GM12878 (cell line): ENCODE data around the gene CSNK1G3. TPM values are rescaled to one million over a fixed set of nuclear protein-coding genes. Genes with fewer than 3 reads are reported as not detected.

ENCODE experiments used
- ATAC-seq: fragments of 200-7000 bp; cut with Tn5 transposase; 3 replicates; pipeline ENCODE4 v1.9.1; 2020; ENCODE audit warnings: mild to moderate bottlenecking, moderate library complexity
- BruUV-seq: library from RNA; stranded (reverse); fragments of 400-500 nt; replicated peaks from 2 replicates; lab custom pipeline; 2021; lab: Mats Ljungman, UMichigan
- CTCF ChIA-PET: fragments of 300-600 bp; sonication (Branson Sonifier 250); formaldehyde crosslinking; extraction: SDS; loops from one replicate; lab custom pipeline; 2021; ENCODE audit warnings: inconsistent platforms; lab: Yijun Ruan, JAX
- POLR2A ChIA-PET: fragments of 350-600 bp; formaldehyde crosslinking; extraction: SDS; loops from one replicate; lab custom pipeline; 2021; ENCODE audit warnings: inconsistent platforms; lab: Charles Lee
- RAD21 ChIA-PET: fragments of 300-600 bp; sonication (Branson Sonifier 250); formaldehyde crosslinking; loops from one replicate; lab custom pipeline; 2023; ENCODE audit warnings: antibody characterized with exemption; ENCODE audit not compliant: unreplicated experiment; lab: Charles Lee
- SMC1A ChIA-PET: fragments of 300-600 bp; sonication (Branson Sonifier 250); formaldehyde crosslinking; loops from one replicate; lab custom pipeline; 2023; ENCODE audit not compliant: unreplicated experiment, uncharacterized antibody; lab: Charles Lee
- DNase-seq: peaks from one replicate; pipeline ENCODE4 v3.0.0-alpha.2; 2011; ENCODE audit warnings: low read depth, low spot score
- FAIRE-seq: peaks from 3 replicates; lab custom pipeline; 2011; peaks lifted over from hg19 to GRCh38; lab: Jason Lieb, UNC
- H2AFZ ChIP-seq: 2 replicates; pipeline ENCODE4 v1.6.0; 2011; ENCODE audit warnings: low read depth, low read length, control low read depth; ENCODE audit not compliant: control insufficient read depth
- H3K27ac ChIP-seq: 2 replicates; pipeline ENCODE4 v1.5.1; 2011; ENCODE audit warnings: control low read depth; ENCODE audit not compliant: control insufficient read depth, insufficient read depth
- H3K27me3 ChIP-seq, 2 experiments: replicated peaks in 1 of 2; 2 replicates each; pipeline versions ENCODE4 v1.6.0 to v1.6.1; 2011; ENCODE audit warnings: low read length in 1 of 2; ENCODE audit not compliant: control insufficient read depth in 2 of 2, insufficient read depth in 2 of 2
- H3K36me3 ChIP-seq, 2 experiments: 2 replicates each; pipeline ENCODE4 v1.5.1; 2011; ENCODE audit warnings: low read length in 1 of 2; ENCODE audit not compliant: control insufficient read depth in 2 of 2, insufficient read depth in 2 of 2
- H3K4me1 ChIP-seq: 2 replicates; pipeline ENCODE4 v1.6.1; 2011; ENCODE audit warnings: mild to moderate bottlenecking, low read length, moderate library complexity, mixed read lengths; ENCODE audit not compliant: control insufficient read depth, insufficient read depth
- H3K4me2 ChIP-seq: 2 replicates; pipeline ENCODE4 v1.6.0; 2011; ENCODE audit warnings: control low read depth; ENCODE audit not compliant: control insufficient read depth, insufficient read depth
- H3K4me3 ChIP-seq: fragments of 200-600 bp; sonication (generic); 2 replicates; pipeline ENCODE4 v1.5.1; 2016
- H3K79me2 ChIP-seq: 2 replicates; pipeline ENCODE4 v1.6.0; 2011; ENCODE audit warnings: low read length; ENCODE audit not compliant: control insufficient read depth, insufficient read depth
- H3K9ac ChIP-seq: 2 replicates; pipeline ENCODE4 v1.8.0; 2011; ENCODE audit warnings: low read length, control low read depth, mixed read lengths; ENCODE audit not compliant: control insufficient read depth, insufficient read depth
- H3K9me3 ChIP-seq: replicated peaks from 3 replicates; pipeline ENCODE4 v1.5.1; 2011; ENCODE audit warnings: mild to moderate bottlenecking, low read length; ENCODE audit not compliant: control insufficient read depth, insufficient read depth
- H4K20me1 ChIP-seq: 2 replicates; pipeline ENCODE4 v1.6.0; 2011; ENCODE audit not compliant: control insufficient read depth, insufficient read depth
- BHLHE40 ChIP-seq, 2 experiments: fragments of 450-650 bp in 1 of 2; IDR thresholded peaks; 2 replicates each; pipeline ENCODE4 v1.6.1; 2011 to 2017; ENCODE audit warnings: low read depth in 2 of 2, borderline replicate concordance in 1 of 2, improper control_type of control experiment in 1 of 2, low read length in 1 of 2, mild to moderate bottlenecking in 1 of 2
- EZH2 ChIP-seq: IDR thresholded peaks from 2 replicates; pipeline ENCODE4 v1.6.1; 2012; ENCODE audit warnings: low read depth, mild to moderate bottlenecking, control low read depth, inconsistent platforms, low read length, borderline replicate concordance; ENCODE audit not compliant: control insufficient read depth
- FOXK2 ChIP-seq: fragments of 450-650 bp; IDR thresholded peaks from 2 replicates; pipeline ENCODE4 v1.6.1; 2017; ENCODE audit warnings: mild to moderate bottlenecking, moderate library complexity
- HDAC6 ChIP-seq: fragments of 200-600 bp; sonication (generic); IDR thresholded peaks from one replicate; pipeline ENCODE4 v1.8.0; 2017; ENCODE audit warnings: antibody characterized with exemption; ENCODE audit not compliant: unreplicated experiment
- MTA2 ChIP-seq: fragments of 450-650 bp; IDR thresholded peaks from 2 replicates; pipeline ENCODE4 v1.6.1; 2016; ENCODE audit warnings: low read depth, mild to moderate bottlenecking, moderate library complexity
- MXI1 ChIP-seq: fragments of 150-350 bp; IDR thresholded peaks from 2 replicates; pipeline ENCODE4 v1.6.1; 2011; ENCODE audit warnings: low read depth, mild to moderate bottlenecking, inconsistent platforms, low read length, improper control_type of control experiment
- RELA ChIP-seq: fragments of 450-650 bp; IDR thresholded peaks from 2 replicates; pipeline ENCODE4 v1.8.0; 2014; ENCODE audit warnings: borderline replicate concordance; ENCODE audit not compliant: partially characterized antibody
- SREBF1 ChIP-seq: IDR thresholded peaks from 2 replicates; pipeline ENCODE4 v1.6.1; 2012; ENCODE audit warnings: mild to moderate bottlenecking, low read length
- TBL1XR1 ChIP-seq: IDR thresholded peaks from 2 replicates; pipeline ENCODE4 v1.6.1; 2012; ENCODE audit warnings: low read depth, low read length, improper control_type of control experiment
- YBX1 ChIP-seq: fragments of 450-650 bp; IDR thresholded peaks from 2 replicates; pipeline ENCODE4 v1.6.1; 2016; ENCODE audit warnings: antibody characterized with exemption
- ZNF207 ChIP-seq: fragments of 450-650 bp; IDR thresholded peaks from 2 replicates; pipeline ENCODE4 v1.6.1; 2014; ENCODE audit warnings: antibody characterized with exemption, mild to moderate bottlenecking, borderline replicate concordance
- ZNF274 ChIP-seq: IDR thresholded peaks from one replicate; pipeline ENCODE4 v1.8.0; 2011; ENCODE audit not compliant: insufficient read length, insufficient read depth
- in situ Hi-C: fragments of 300-500 bp; cut with MboI; formaldehyde crosslinking; loops from 9 replicates; pipeline ENCODE4 v1.14.3; 2018; ENCODE audit warnings: mixed read lengths
- intact Hi-C: fragments of 100-400 bp; cut with micrococcal nuclease; formaldehyde crosslinking; loops from one replicate; pipeline ENCODE4 v1.14.2; 2022; ENCODE audit not compliant: unreplicated experiment
- polyA plus RNA-seq, 11 experiments: library from polyadenylated mRNA; depleted of rRNA in 4 of 11; unstranded in 6 of 11; stranded (reverse) in 5 of 11; fragments of >200 nt; fragmentation: Nextera tagmentation in 4 of 11; fragmentation: Illumina TruSeq in 1 of 11; extraction: Ambion mirVana in 4 of 11; extraction: Trizol in 1 of 11; gene quantifications; 1 replicate in 1 of 11; 2 replicates in 10 of 11; pipeline versions ENCODE4 v1.2.1 to v1.2.3, GENCODE V29; 2011 to 2016; ENCODE audit warnings: inconsistent platforms in 2 of 11, missing spikeins in 2 of 11, low read depth in 1 of 11
- total RNA-seq, 4 experiments: library from RNA; depleted of rRNA in 3 of 4; stranded (reverse); fragments of >200 nt in 3 of 4; fragmentation: Illumina TruSeq in 1 of 4; extraction: Trizol in 1 of 4; gene quantifications; 2 replicates each; pipeline versions ENCODE4 v1.2.1 to v1.2.3, GENCODE V29; 2013 to 2021
- TF ChIP-seq, protein P1 (sequence below): fragments of 450-650 bp; IDR thresholded peaks from 2 replicates; pipeline ENCODE4 v1.6.1; 2017; ENCODE audit warnings: low read depth, mild to moderate bottlenecking, moderate library complexity
- TF ChIP-seq, protein P2 (sequence below): IDR thresholded peaks from 2 replicates; pipeline ENCODE4 v1.6.1; 2011; ENCODE audit warnings: low read depth, low read length, improper control_type of control experiment, borderline replicate concordance

CSNK1G3 gene
- total and polyA plus RNA-seq, 10 of the 15 experiments (the other 5 are each of a cell fraction or from before 2014, with no cell fraction given): 7.4 to 24.1 (median 17.9) TPM

DNA sequence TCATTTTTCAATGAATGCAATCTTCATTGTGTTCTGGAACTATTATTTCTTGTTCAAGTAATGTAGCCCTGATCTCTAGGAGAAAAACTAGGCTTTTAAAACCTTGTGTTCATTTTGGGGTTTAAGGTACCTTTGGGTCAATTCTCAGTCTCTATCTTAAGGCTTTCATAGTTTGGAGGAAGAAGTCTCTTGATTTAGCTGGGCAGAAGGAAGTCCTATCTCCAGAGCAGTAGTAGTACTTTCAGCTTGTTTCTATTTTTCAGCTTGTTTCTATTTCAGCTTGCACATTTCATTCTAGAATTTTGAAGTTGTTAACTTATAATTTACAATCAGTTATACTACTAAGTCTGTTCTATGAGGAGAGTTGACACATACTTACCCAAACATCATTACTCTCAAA lies 15.2 kb downstream of the CSNK1G3 start:
- intact Hi-C loops (loop anchor here (2.0 kb wide), 1 partner anchor 14 kb away; no protein-coding TSS in a partner anchor), in situ Hi-C loops (no loop called here)
- BruUV-seq: no TSS peak
- peaks cover 0 to 4% of the 10 kb centered on the region in 2 experiments; a peak in 1 of 4 replicates for H3K36me3 ChIP-seq
- TF ChIP-seq MTA2 (no peak), MXI1 (no peak), HDAC6 (no peak), TBL1XR1 (no peak), ZNF207 (no peak), RELA (no peak), YBX1 (no peak), FOXK2 (no peak), SREBF1 (no peak), BHLHE40 (IDR thresholded peaks at IDR 0.05; ENCODE audit: borderline replicate concordance in 1 of 2, low read depth in 2 of 2, low read length in 1 of 2) (no peak), ZNF274 (no peak), EZH2 (no peak)
- TF ChIP-seq, protein P1, sequence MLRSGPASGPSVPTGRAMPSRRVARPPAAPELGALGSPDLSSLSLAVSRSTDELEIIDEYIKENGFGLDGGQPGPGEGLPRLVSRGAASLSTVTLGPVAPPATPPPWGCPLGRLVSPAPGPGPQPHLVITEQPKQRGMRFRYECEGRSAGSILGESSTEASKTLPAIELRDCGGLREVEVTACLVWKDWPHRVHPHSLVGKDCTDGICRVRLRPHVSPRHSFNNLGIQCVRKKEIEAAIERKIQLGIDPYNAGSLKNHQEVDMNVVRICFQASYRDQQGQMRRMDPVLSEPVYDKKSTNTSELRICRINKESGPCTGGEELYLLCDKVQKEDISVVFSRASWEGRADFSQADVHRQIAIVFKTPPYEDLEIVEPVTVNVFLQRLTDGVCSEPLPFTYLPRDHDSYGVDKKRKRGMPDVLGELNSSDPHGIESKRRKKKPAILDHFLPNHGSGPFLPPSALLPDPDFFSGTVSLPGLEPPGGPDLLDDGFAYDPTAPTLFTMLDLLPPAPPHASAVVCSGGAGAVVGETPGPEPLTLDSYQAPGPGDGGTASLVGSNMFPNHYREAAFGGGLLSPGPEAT: no peak
- TF ChIP-seq, protein P2, sequence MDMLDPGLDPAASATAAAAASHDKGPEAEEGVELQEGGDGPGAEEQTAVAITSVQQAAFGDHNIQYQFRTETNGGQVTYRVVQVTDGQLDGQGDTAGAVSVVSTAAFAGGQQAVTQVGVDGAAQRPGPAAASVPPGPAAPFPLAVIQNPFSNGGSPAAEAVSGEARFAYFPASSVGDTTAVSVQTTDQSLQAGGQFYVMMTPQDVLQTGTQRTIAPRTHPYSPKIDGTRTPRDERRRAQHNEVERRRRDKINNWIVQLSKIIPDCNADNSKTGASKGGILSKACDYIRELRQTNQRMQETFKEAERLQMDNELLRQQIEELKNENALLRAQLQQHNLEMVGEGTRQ: no peak
- H3K9me3 ChIP-seq: peaks cover 2% of the 10 kb centered on the region; the same call in 2 of the 3 replicates
- no peak overlapping the region for H3K4me3 ChIP-seq
- RAD21 ChIA-PET: interaction anchor here (0.7 to 5.2 kb wide), 7 partner anchors 10 to 104 kb away, joined by 3 to 23 read pairs (median 4); partner anchors contain the start of gene CEP120
- POLR2A ChIA-PET: interaction anchor here (1.2 to 1.7 kb wide), 3 partner anchors 9 to 104 kb away, joined by 3 to 6 read pairs (median 5); partner anchors contain the start of gene CEP120
- SMC1A ChIA-PET: interaction anchor here (0.5 to 2.2 kb wide), 10 partner anchors 9 to 104 kb away, joined by 3 to 12 read pairs (median 3); partner anchors contain the start of gene CEP120
- no peak overlapping the region for H3K27ac ChIP-seq
- no peak for FAIRE-seq
- peak; percentile 74 for ATAC-seq
- H4K20me1 ChIP-seq: no peaks in the 10 kb centered on the region
- peak overlapping the region; percentile 42 for H3K4me2 ChIP-seq
- no peak overlapping the region for H3K9ac ChIP-seq
- H2AFZ ChIP-seq: no peak overlapping the region
- CTCF ChIA-PET: interaction anchor here (0.6 to 1.5 kb wide), 4 partner anchors 16 to 104 kb away, joined by 3 to 6 read pairs (median 4); partner anchors contain the start of gene CEP120
- peaks cover 65% of the 10 kb centered on the region for H3K79me2 ChIP-seq
- H3K27me3 ChIP-seq: no peaks in the 10 kb centered on the region
- H3K4me1 ChIP-seq: peaks cover 13% of the 10 kb centered on the region
- DNase-seq: no peak
